Smooth muscle cell (in vitro differentiated cells): Measurements from ENCODE around the gene PVRIG. TPM values are rescaled to one million over a fixed set of nuclear protein-coding genes. Genes with fewer than 3 reads are reported as not detected.
"Not testable (repeated sequence)": the region's sequence is repeated elsewhere in the genome, so short reads cannot be mapped to it uniquely, and the experiment has no call there.

Experiments used
- DNase-seq: peaks from one replicate; lab custom pipeline; 2025; ENCODE audit not compliant: unreplicated experiment; lab: John Stamatoyannopoulos, UW
- H2AFZ ChIP-seq: fragments of 200-600 bp; sonication (generic); 2 replicates; pipeline ENCODE4 v1.6.0; 2016; ENCODE audit warnings: antibody characterized with exemption, low read depth, mild to moderate bottlenecking
- H3F3A ChIP-seq: fragments of 200-600 bp; sonication (generic); 2 replicates; pipeline ENCODE4 v1.6.0; 2017; ENCODE audit warnings: antibody characterized with exemption, low read depth
- H3K27ac ChIP-seq: fragments of 200-600 bp; sonication (generic); 2 replicates; pipeline ENCODE4 v1.5.1; 2016; ENCODE audit warnings: low read depth, mild to moderate bottlenecking
- H3K27me3 ChIP-seq: fragments of 200-600 bp; sonication (generic); 2 replicates; pipeline ENCODE4 v1.6.1; 2016; ENCODE audit warnings: low read depth, mild to moderate bottlenecking
- H3K36me3 ChIP-seq: fragments of 200-600 bp; sonication (generic); 2 replicates; pipeline ENCODE4 v1.5.1; 2016; ENCODE audit warnings: low read depth
- H3K4me1 ChIP-seq: fragments of 200-600 bp; sonication (generic); 2 replicates; pipeline ENCODE4 v1.5.1; 2016; ENCODE audit warnings: low read depth
- H3K4me2 ChIP-seq: fragments of 200-600 bp; sonication (generic); 2 replicates; pipeline ENCODE4 v1.6.0; 2016; ENCODE audit warnings: mild to moderate bottlenecking
- H3K4me3 ChIP-seq: fragments of 200-600 bp; sonication (generic); 2 replicates; pipeline ENCODE4 v1.5.1; 2016; ENCODE audit warnings: mild to moderate bottlenecking
- H3K79me2 ChIP-seq: fragments of 200-600 bp; sonication (generic); 2 replicates; pipeline ENCODE4 v1.6.0; 2016; ENCODE audit warnings: low read depth, mild to moderate bottlenecking
- H3K9ac ChIP-seq: fragments of 200-600 bp; sonication (generic); 2 replicates; pipeline ENCODE4 v1.6.0; 2016; ENCODE audit warnings: low read depth
- H3K9me3 ChIP-seq: fragments of 200-600 bp; sonication (generic); replicated peaks from 2 replicates; pipeline ENCODE4 v1.5.1; 2016; ENCODE audit warnings: low read depth
- H4K20me1 ChIP-seq: fragments of 200-600 bp; sonication (generic); 2 replicates; pipeline ENCODE4 v1.6.0; 2016; ENCODE audit warnings: low read depth
- CTCF ChIP-seq: fragments of 200-600 bp; sonication (generic); IDR thresholded peaks from 2 replicates; pipeline ENCODE4 v1.5.1; 2017; ENCODE audit warnings: borderline replicate concordance, mild to moderate bottlenecking, antibody characterized with exemption; ENCODE audit not compliant: insufficient read depth, poor library complexity, severe bottlenecking
- WGBS: methylation state at CpG from one replicate; pipeline ENCODE4 v1.1.7; 2016; ENCODE audit warnings: low lambda C conversion rate; 5-methylcytosine and 5-hydroxymethylcytosine counted together
- polyA plus RNA-seq: library from polyadenylated mRNA; unstranded; fragments of >200 nt; fragmentation: Nextera tagmentation; extraction: Ambion mirVana; gene quantifications from 2 replicates; pipeline ENCODE4 v1.2.1, GENCODE V29; 2016
- total RNA-seq: library from RNA; depleted of rRNA; stranded (reverse); fragments of >200 nt; gene quantifications from 2 replicates; pipeline ENCODE4 v1.2.3, GENCODE V29; 2014

PVRIG gene
- total and polyA plus RNA-seq, 2 experiments from 2014 or later, result not detected

- H3K4me3 ChIP-seq, H3K9ac ChIP-seq, H3K27ac ChIP-seq, H3K4me1 ChIP-seq, H3K79me2 ChIP-seq, H3F3A ChIP-seq, H2AFZ ChIP-seq, H3K4me2 ChIP-seq, H3K36me3 ChIP-seq, DNase-seq, H3K27me3 ChIP-seq, H3K9me3 ChIP-seq: not testable (repeated sequence)
- H4K20me1 ChIP-seq, result peaks cover 16% of the 10 kb centered on the region
- 83% methylated on average over 12 of the region's 12 CpGs for WGBS
These were observed 23.6 kb downstream of the PVRIG start for GRCh38 chr7:100243385-100243784.

- H3F3A ChIP-seq, H3K27ac ChIP-seq, H3K79me2 ChIP-seq, H3K4me1 ChIP-seq, DNase-seq, H3K9ac ChIP-seq, H3K27me3 ChIP-seq, H3K9me3 ChIP-seq, H3K4me3 ChIP-seq, H3K4me2 ChIP-seq, H3K36me3 ChIP-seq, H2AFZ ChIP-seq: not testable (repeated sequence)
- WGBS, result 88% methylated on average over 9 of the region's 9 CpGs
- H4K20me1 ChIP-seq, result peaks cover 18% of the 10 kb centered on the region
These were observed 25.3 kb downstream of the PVRIG start for GRCh38 chr7:100244988-100245605.

- not testable (repeated sequence) for H3K9ac ChIP-seq, H3K36me3 ChIP-seq, H3K4me1 ChIP-seq, H3K27me3 ChIP-seq, H3K9me3 ChIP-seq, H3K79me2 ChIP-seq, DNase-seq, H3K4me2 ChIP-seq, H3K27ac ChIP-seq, H3K4me3 ChIP-seq, H3F3A ChIP-seq, H2AFZ ChIP-seq
- peaks cover 18% of the 10 kb centered on the region for H4K20me1 ChIP-seq
- WGBS, result 81% methylated on average over 15 of the region's 15 CpGs
These were observed 26.5 kb downstream of the PVRIG start for GRCh38 chr7:100246121-100246864.

GRCh38 chr7:100246865-100247137 lies 27.1 kb downstream of the PVRIG start:
- not testable (repeated sequence) for H3K4me3 ChIP-seq, H3K27me3 ChIP-seq, H3K27ac ChIP-seq, H3K9me3 ChIP-seq, DNase-seq, H3K4me2 ChIP-seq, H3K36me3 ChIP-seq, H3K9ac ChIP-seq, H3F3A ChIP-seq, H3K79me2 ChIP-seq, H3K4me1 ChIP-seq, H2AFZ ChIP-seq
- WGBS, result 89% methylated on average over 9 of the region's 9 CpGs
- peaks cover 18% of the 10 kb centered on the region for H4K20me1 ChIP-seq

- Histone ChIP-seq H3F3A (no peaks in the 10 kb centered on the region), H3K27ac (no peak overlapping the region), H3K4me2 (no peak overlapping the region), H2AFZ (no peak overlapping the region), H3K27me3 (no peaks in the 10 kb centered on the region), H3K9me3 (no peaks in the 10 kb centered on the region), H3K4me3 (no peak overlapping the region), H3K79me2 (no peaks in the 10 kb centered on the region), H3K9ac (no peak overlapping the region), H4K20me1 (peaks cover 18% of the 10 kb centered on the region), H3K4me1 (no peaks in the 10 kb centered on the region), H3K36me3 (no peaks in the 10 kb centered on the region)
- TF ChIP-seq CTCF, result no peak
- WGBS, result 45% methylated on average over 11 of the region's 11 CpGs
- DNase-seq, result no peak
These were observed 27.5 kb downstream of the PVRIG start for GRCh38 chr7:100247152-100247757.
